ENCODE results near the gene CXorf65.

CXorf65 gene

DNA sequence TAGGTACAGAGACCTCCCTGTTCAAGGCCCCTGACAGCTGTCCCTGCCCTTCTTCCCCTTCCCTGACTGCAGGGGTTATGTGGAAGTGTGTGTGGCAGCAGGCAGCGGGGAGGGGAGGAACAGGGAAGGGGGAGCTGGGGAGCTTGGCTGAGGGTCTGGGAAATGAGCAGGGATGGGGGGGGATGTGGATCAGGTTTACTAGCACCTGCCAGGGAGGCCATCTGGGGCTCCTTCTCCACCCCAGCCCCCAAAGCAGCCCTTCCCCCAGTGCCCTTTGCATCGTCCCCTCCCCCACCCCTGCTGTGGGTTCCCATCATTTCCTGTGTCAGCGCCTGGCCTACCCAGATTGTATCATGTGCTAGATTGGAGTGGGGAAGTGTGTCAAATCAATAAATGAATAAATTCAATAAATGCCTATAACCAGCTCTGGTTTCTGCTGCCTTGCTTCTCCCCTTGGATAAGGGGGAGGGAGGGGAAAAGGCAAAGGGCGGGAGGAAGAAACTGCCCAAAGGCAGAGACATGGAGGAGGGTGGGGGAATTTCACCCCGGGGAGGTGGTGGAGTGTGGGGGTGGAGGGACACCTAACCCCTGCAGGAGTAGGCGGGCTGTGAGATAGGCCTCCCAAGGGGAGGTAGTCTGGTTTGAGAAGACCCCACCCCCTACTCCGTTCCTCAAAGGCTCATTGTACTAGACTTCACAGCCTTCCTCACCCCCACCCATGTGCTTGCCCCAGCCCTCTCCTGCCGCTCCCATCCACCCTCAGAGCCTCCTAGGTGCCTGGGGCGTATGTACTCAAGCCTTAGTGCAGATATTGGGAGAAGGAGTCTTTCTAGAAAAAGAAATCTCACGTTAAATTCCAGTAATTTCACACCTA lies 3.2 kb downstream of the CXorf65 start:
- Mint-ChIP-seq H3K27ac (peak overlapping the region; percentile 95), H3K4me3 (peak overlapping the region; percentile 72), H3K9me3 (peaks cover 55% of the 10 kb centered on the region), H3K36me3 (ENCODE audit: low read depth) (no peaks in the 10 kb centered on the region), H3K27me3 (ENCODE audit: low read depth, poor library complexity) (peaks cover 8% of the 10 kb centered on the region), H3K4me1 (peaks cover 89% of the 10 kb centered on the region)
- peak; percentile 48 for DNase-seq
- TF ChIP-seq, protein P1, sequence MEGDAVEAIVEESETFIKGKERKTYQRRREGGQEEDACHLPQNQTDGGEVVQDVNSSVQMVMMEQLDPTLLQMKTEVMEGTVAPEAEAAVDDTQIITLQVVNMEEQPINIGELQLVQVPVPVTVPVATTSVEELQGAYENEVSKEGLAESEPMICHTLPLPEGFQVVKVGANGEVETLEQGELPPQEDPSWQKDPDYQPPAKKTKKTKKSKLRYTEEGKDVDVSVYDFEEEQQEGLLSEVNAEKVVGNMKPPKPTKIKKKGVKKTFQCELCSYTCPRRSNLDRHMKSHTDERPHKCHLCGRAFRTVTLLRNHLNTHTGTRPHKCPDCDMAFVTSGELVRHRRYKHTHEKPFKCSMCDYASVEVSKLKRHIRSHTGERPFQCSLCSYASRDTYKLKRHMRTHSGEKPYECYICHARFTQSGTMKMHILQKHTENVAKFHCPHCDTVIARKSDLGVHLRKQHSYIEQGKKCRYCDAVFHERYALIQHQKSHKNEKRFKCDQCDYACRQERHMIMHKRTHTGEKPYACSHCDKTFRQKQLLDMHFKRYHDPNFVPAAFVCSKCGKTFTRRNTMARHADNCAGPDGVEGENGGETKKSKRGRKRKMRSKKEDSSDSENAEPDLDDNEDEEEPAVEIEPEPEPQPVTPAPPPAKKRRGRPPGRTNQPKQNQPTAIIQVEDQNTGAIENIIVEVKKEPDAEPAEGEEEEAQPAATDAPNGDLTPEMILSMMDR (IDR thresholded peaks at IDR 0.05), result no peak

DNA sequence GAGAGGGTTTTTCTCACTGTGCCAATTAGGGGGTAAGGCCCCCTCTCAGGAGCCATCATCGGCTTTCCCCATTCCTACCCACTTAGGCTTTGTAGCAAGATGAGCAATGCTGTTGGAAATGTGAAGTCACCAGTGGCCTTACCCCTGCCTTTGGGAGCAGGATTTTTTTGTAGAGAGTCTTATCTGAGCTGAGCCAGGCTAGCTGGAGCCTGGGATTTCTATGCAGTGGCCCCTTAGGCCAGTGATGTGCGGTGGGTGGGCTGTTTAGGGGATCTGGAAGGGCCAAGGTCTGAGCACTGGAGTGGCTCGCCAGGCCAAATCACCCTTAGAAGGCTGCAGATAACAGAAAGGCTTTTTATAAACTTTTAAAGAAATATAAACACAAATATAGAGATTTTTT lies 4.2 kb downstream of the CXorf65 start:
- Mint-ChIP-seq H3K9me3 (peaks cover 53% of the 10 kb centered on the region), H3K4me1 (peaks cover 85% of the 10 kb centered on the region), H3K27ac (no peak overlapping the region), H3K36me3 (ENCODE audit: low read depth) (no peaks in the 10 kb centered on the region), H3K4me3 (no peak overlapping the region), H3K27me3 (ENCODE audit: low read depth, poor library complexity) (peaks cover 11% of the 10 kb centered on the region)
- DNase-seq, result no peak
- TF ChIP-seq, protein P1 (IDR thresholded peaks at IDR 0.05), result no peak

DNA sequence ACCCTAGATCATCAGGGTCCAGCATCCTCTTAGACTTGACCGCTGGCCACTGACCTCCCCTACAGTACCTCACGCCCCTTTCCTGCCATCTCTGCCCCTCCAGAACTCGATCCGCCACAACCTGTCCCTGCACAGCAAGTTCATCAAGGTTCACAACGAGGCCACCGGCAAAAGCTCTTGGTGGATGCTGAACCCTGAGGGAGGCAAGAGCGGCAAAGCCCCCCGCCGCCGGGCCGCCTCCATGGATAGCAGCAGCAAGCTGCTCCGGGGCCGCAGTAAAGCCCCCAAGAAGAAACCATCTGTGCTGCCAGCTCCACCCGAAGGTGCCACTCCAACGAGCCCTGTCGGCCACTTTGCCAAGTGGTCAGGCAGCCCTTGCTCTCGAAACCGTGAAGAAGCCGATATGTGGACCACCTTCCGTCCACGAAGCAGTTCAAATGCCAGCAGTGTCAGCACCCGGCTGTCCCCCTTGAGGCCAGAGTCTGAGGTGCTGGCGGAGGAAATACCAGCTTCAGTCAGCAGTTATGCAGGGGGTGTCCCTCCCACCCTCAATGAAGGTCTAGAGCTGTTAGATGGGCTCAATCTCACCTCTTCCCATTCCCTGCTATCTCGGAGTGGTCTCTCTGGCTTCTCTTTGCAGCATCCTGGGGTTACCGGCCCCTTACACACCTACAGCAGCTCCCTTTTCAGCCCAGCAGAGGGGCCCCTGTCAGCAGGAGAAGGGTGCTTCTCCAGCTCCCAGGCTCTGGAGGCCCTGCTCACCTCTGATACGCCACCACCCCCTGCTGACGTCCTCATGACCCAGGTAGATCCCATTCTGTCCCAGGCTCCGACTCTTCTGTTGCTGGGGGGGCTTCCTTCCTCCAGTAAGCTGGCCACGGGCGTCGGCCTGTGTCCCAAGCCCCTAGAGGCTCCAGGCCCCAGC lies 5.7 kb downstream of the CXorf65 start:
- Mint-ChIP-seq H3K4me1 (peaks cover 77% of the 10 kb centered on the region), H3K36me3 (ENCODE audit: low read depth) (no peaks in the 10 kb centered on the region), H3K27ac (no peak overlapping the region), H3K4me3 (no peak overlapping the region), H3K9me3 (peaks cover 46% of the 10 kb centered on the region), H3K27me3 (ENCODE audit: low read depth, poor library complexity) (peaks cover 12% of the 10 kb centered on the region)
- TF ChIP-seq, protein P1 (IDR thresholded peaks at IDR 0.05), result no peak
- DNase-seq, result no peak

DNA sequence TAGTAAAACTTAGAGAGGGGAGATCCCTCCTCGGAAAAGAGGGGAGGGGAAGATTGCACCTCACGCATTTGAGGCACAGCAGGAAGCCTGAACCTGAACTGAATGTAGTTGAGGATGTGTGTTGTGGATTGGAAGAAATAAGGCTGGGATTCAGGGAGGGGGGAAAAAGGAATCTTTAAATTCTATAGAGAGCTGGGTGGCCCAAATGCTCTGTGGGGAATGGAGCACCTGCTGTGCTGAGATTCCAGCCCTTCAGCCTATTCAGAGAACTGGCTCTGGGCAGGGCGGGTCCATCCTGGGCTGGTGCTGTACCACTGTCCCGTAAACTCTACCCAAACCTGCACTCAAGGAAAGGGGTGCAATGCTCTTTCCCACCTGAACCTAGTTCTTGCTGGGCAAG lies 6.8 kb downstream of the CXorf65 start:
- DNase-seq, result no peak
- no peaks in the 10 kb centered on the region for H3K36me3 Mint-ChIP-seq (ENCODE audit: low read depth)

DNA sequence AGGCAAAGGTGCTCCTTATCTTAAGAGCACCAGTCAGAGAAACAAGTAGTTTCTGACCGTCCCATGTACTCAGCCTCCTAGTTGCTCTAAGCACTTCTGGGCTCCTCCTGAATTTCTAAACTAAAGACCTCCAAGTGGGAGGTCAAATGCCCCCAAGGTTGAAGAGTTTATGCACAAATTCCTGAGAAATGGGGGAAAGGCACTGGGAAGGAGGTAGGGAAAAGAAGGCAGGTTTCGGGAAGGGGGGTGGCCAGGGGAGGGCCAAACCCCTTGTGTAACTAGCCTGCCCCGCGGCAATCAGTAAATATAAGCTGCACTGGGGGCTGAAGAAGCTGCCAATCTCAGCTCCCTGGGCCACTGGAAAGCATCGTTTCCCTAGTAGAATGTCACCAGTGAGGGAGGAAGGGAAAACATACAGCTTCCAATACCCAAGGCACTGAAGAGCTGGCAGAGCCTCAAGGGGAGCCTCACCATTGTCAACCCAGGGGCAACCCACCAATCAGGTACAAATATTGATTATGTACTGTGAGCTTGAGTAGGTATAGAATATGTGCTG lies 7.5 kb downstream of the CXorf65 start:
- TF ChIP-seq, protein P1 (IDR thresholded peaks at IDR 0.05), result no peak
- DNase-seq, result no peak
- Mint-ChIP-seq H3K4me1 (peaks cover 74% of the 10 kb centered on the region), H3K9me3 (peaks cover 47% of the 10 kb centered on the region), H3K27ac (no peak overlapping the region), H3K4me3 (no peak overlapping the region), H3K27me3 (ENCODE audit: low read depth, poor library complexity) (peaks cover 12% of the 10 kb centered on the region), H3K36me3 (ENCODE audit: low read depth) (no peaks in the 10 kb centered on the region)

More for the DNA sequence above, 6.8 kb downstream of the CXorf65 start:
- peaks cover 78% of the 10 kb centered on the region for H3K4me1 Mint-ChIP-seq
- peaks cover 12% of the 10 kb centered on the region for H3K27me3 Mint-ChIP-seq (ENCODE audit: low read depth, poor library complexity)
- peaks cover 48% of the 10 kb centered on the region for H3K9me3 Mint-ChIP-seq
- no peak overlapping the region for H3K4me3 Mint-ChIP-seq
- TF ChIP-seq, protein P1 (IDR thresholded peaks at IDR 0.05), result no peak
- H3K27ac Mint-ChIP-seq, result no peak overlapping the region
